HepG2 (cell line): Measurements from ENCODE around the gene RTN4RL2. TPM values are rescaled to one million over a fixed set of nuclear protein-coding genes. Genes with fewer than 3 reads are reported as not detected.

ENCODE experiments used
- ASH2L ChIP-seq: fragments of 300-600, 200-600 bp; sonication (generic); IDR thresholded peaks from 2 replicates; pipeline ENCODE4 v1.7.0; 2017; ENCODE audit warnings: low read depth, mild to moderate bottlenecking, moderate library complexity, mixed read lengths, low read length; ENCODE audit not compliant: insufficient read length
- CSRNP2 ChIP-seq: sonication (generic); formaldehyde crosslinking; conservative IDR thresholded peaks from 2 replicates; pipeline ENCODE4 v1.8.0; 2022; ENCODE audit warnings: low read depth, missing genetic modification reagents
- DZIP1 ChIP-seq: sonication (generic); formaldehyde crosslinking; IDR thresholded peaks from 2 replicates; pipeline ENCODE4 v1.5.0; 2020; ENCODE audit warnings: mild to moderate bottlenecking, missing genetic modification reagents
- GATAD1 ChIP-seq: IDR thresholded peaks from 2 replicates; pipeline ENCODE4 v1.6.1; 2016; ENCODE audit warnings: missing genetic modification reagents, missing compliant biosample characterization
- HDAC2 ChIP-seq: sonication (generic); formaldehyde crosslinking; IDR thresholded peaks from 2 replicates; pipeline ENCODE4 v1.4.0; 2020; ENCODE audit warnings: missing genetic modification reagents
- HIVEP1 ChIP-seq: sonication (generic); formaldehyde crosslinking; IDR thresholded peaks from 2 replicates; pipeline ENCODE4 v1.4.0; 2020; ENCODE audit warnings: mild to moderate bottlenecking, missing genetic modification reagents
- HOMEZ ChIP-seq: IDR thresholded peaks from 2 replicates; pipeline ENCODE4 v1.6.1; 2016; ENCODE audit warnings: low read depth
- KMT2B ChIP-seq: IDR thresholded peaks from 2 replicates; pipeline ENCODE4 v1.6.1; 2016; ENCODE audit warnings: missing genetic modification reagents, missing compliant biosample characterization
- NFKB2 ChIP-seq: sonication (generic); formaldehyde crosslinking; IDR thresholded peaks from 2 replicates; pipeline ENCODE4 v1.4.0; 2020; ENCODE audit warnings: missing genetic modification reagents, borderline replicate concordance
- POGZ ChIP-seq: sonication (generic); formaldehyde crosslinking; IDR thresholded peaks from 2 replicates; pipeline ENCODE4 v1.4.0; 2020; ENCODE audit warnings: mild to moderate bottlenecking, missing genetic modification reagents
- RFX1 ChIP-seq: fragments of 450-650 bp; IDR thresholded peaks from 2 replicates; pipeline ENCODE4 v1.6.1; 2017
- SIN3B ChIP-seq: fragments of 150-350 bp; IDR thresholded peaks from 2 replicates; pipeline ENCODE4 v1.6.1; 2014; ENCODE audit warnings: low read length
- TARDBP ChIP-seq: sonication (generic); formaldehyde crosslinking; IDR thresholded peaks from 2 replicates; pipeline ENCODE4 v1.8.0; 2022; ENCODE audit warnings: mild to moderate bottlenecking, missing genetic modification reagents
- ZBED4 ChIP-seq: sonication (generic); formaldehyde crosslinking; IDR thresholded peaks from 2 replicates; pipeline ENCODE4 v1.4.0; 2020; ENCODE audit warnings: missing genetic modification reagents, borderline replicate concordance
- ZBTB25 ChIP-seq: IDR thresholded peaks from 2 replicates; pipeline ENCODE4 v1.6.1; 2018; ENCODE audit warnings: missing genetic modification reagents
- ZNF274 ChIP-seq: sonication (generic); formaldehyde crosslinking; IDR thresholded peaks from 2 replicates; pipeline ENCODE4 v1.5.1; 2020; ENCODE audit warnings: mild to moderate bottlenecking, missing genetic modification reagents
- ZNF317 ChIP-seq: sonication (generic); formaldehyde crosslinking; IDR thresholded peaks from 2 replicates; pipeline ENCODE4 v1.5.0; 2020; ENCODE audit warnings: mild to moderate bottlenecking, missing genetic modification reagents
- ZSCAN31 ChIP-seq: sonication (generic); formaldehyde crosslinking; IDR thresholded peaks from 2 replicates; pipeline ENCODE4 v1.5.0; 2020; ENCODE audit warnings: low read depth, mild to moderate bottlenecking, missing genetic modification reagents
- polyA plus RNA-seq, 8 experiments: library from polyadenylated mRNA; depleted of rRNA in 3 of 8; stranded (reverse) in 7 of 8; unstranded in 1 of 8; fragments of >200 nt; fragmentation: Illumina TruSeq in 4 of 8; extraction: Trizol in 4 of 8; gene quantifications; 2 replicates each; pipeline versions ENCODE4 v1.2.1 to v1.2.3, GENCODE V29; 2011 to 2016; ENCODE audit warnings: low read depth in 4 of 8, missing spikeins in 1 of 8, mixed read lengths in 1 of 8; ENCODE audit not compliant: insufficient read depth in 1 of 8
- total RNA-seq, 5 experiments: library from RNA; depleted of rRNA; stranded (reverse); fragments of >200 nt; fragmentation: Illumina TruSeq; extraction: Trizol; gene quantifications; 2 replicates each; pipeline ENCODE4 v1.2.3, GENCODE V29; 2016; ENCODE audit warnings: low read depth in 1 of 5

The RTN4RL2 gene
- total and polyA plus RNA-seq, 2 of the 13 experiments (the other 11 are each of a cell fraction or from before 2014, with no cell fraction given): 1.3 to 4.3 TPM

GRCh38 chr11:57514538-57515331, 54.4 kb downstream of the RTN4RL2 start (continued):
- TF ChIP-seq SIN3B (no peak), POGZ (CRISPR knock-in tag) (no peak), HIVEP1 (peak; percentile 71; the same call in 1 of the 2 replicates), CSRNP2 (no peak), ZNF274 (CRISPR knock-in tag) (no peak), ZBED4 (CRISPR knock-in tag) (0 out of 2 replicates have a peak, but pooled peaks have one; percentile 41), GATAD1 (CRISPR knock-in tag) (no peak), NFKB2 (no peak; the same call in 1 of the 2 replicates), DZIP1 (no peak), RFX1 (no peak), TARDBP (CRISPR knock-in tag) (no peak; the same call in 1 of the 2 replicates), ZNF317 (CRISPR knock-in tag) (peak; percentile 74; the same call in 1 of the 2 replicates), ZSCAN31 (CRISPR knock-in tag) (no peak; the same call in 1 of the 2 replicates), ZBTB25 (CRISPR knock-in tag) (no peak), HOMEZ (CRISPR knock-in tag) (0 out of 2 replicates have a peak, but pooled peaks have one; percentile 7), ASH2L (peak; percentile 60), KMT2B (no peak), HDAC2 (CRISPR knock-in tag) (0 out of 2 replicates have a peak, but pooled peaks have one; percentile 40)
